HEK293 (cell line): ENCODE results near the gene TTC12.

ENCODE experiments used
- BCL11A ChIP-seq: fragments of 450-650 bp; formaldehyde crosslinking; IDR thresholded peaks from 2 replicates; pipeline ENCODE4 v1.5.1; 2016; ENCODE audit warnings: low read depth, missing biosample characterization, missing genetic modification characterization
- GLI4 ChIP-seq: fragments of 450-650 bp; formaldehyde crosslinking; IDR thresholded peaks from 2 replicates; pipeline ENCODE4 v1.5.1; 2016; ENCODE audit warnings: missing biosample characterization, missing genetic modification characterization
- HOXA7 ChIP-seq: sonication (generic); formaldehyde crosslinking; IDR thresholded peaks from 2 replicates; pipeline ENCODE4 v1.8.1; 2022; ENCODE audit warnings: missing genetic modification reagents, borderline replicate concordance
- IKZF3 ChIP-seq: fragments of 450-650 bp; IDR thresholded peaks from 2 replicates; pipeline ENCODE4 v1.5.0; 2018; ENCODE audit warnings: missing biosample characterization, mild to moderate bottlenecking, missing genetic modification characterization, moderate library complexity
- KLF8 ChIP-seq: fragments of 450-650 bp; formaldehyde crosslinking; IDR thresholded peaks from 2 replicates; pipeline ENCODE4 v1.5.1; 2016; ENCODE audit warnings: missing biosample characterization, missing genetic modification characterization
- SCRT1 ChIP-seq: fragments of 450-650 bp; formaldehyde crosslinking; IDR thresholded peaks from 2 replicates; pipeline ENCODE4 v1.5.1; 2016; ENCODE audit warnings: missing biosample characterization, missing genetic modification characterization, borderline replicate concordance
- SP3 ChIP-seq: fragments of 450-650 bp; formaldehyde crosslinking; IDR thresholded peaks from 2 replicates; pipeline ENCODE4 v1.5.1; 2016; ENCODE audit warnings: missing biosample characterization, missing genetic modification characterization
- SP7 ChIP-seq: fragments of 450-650 bp; formaldehyde crosslinking; IDR thresholded peaks from 2 replicates; pipeline ENCODE4 v1.5.1; 2016; ENCODE audit warnings: missing biosample characterization, missing genetic modification characterization
- TRIM28 ChIP-seq: IDR thresholded peaks from 2 replicates; pipeline ENCODE4 v1.6.1; 2011; ENCODE audit warnings: low read length, control low read depth, borderline replicate concordance
- ZBTB1 ChIP-seq: fragments of 450-650 bp; formaldehyde crosslinking; IDR thresholded peaks from 2 replicates; pipeline ENCODE4 v1.5.1; 2016; ENCODE audit warnings: missing biosample characterization, missing genetic modification characterization
- ZFP69B ChIP-seq: fragments of 450-650 bp; formaldehyde crosslinking; IDR thresholded peaks from 2 replicates; pipeline ENCODE4 v1.5.1; 2016; ENCODE audit warnings: missing biosample characterization, missing genetic modification characterization
- ZNF10 ChIP-seq: fragments of 450-650 bp; formaldehyde crosslinking; IDR thresholded peaks from 2 replicates; pipeline ENCODE4 v1.5.1; 2017; ENCODE audit warnings: missing biosample characterization, missing genetic modification characterization
- ZNF133 ChIP-seq: fragments of 450-650 bp; formaldehyde crosslinking; IDR thresholded peaks from 2 replicates; pipeline ENCODE4 v1.5.1; 2016; ENCODE audit warnings: missing biosample characterization, missing genetic modification characterization
- ZNF157 ChIP-seq: fragments of 450-650 bp; formaldehyde crosslinking; IDR thresholded peaks from 2 replicates; pipeline ENCODE4 v1.5.1; 2016; ENCODE audit warnings: missing biosample characterization, missing genetic modification characterization
- ZNF169 ChIP-seq: fragments of 450-650 bp; formaldehyde crosslinking; IDR thresholded peaks from 2 replicates; pipeline ENCODE4 v1.5.1; 2016; ENCODE audit warnings: missing biosample characterization, missing genetic modification characterization
- ZNF366 ChIP-seq: fragments of 450-650 bp; formaldehyde crosslinking; conservative IDR thresholded peaks from 2 replicates; pipeline ENCODE4 v1.5.1; 2016; ENCODE audit warnings: missing biosample characterization, missing genetic modification characterization
- ZNF391 ChIP-seq: fragments of 450-650 bp; formaldehyde crosslinking; IDR thresholded peaks from 2 replicates; pipeline ENCODE4 v1.5.1; 2016; ENCODE audit warnings: low read depth, missing biosample characterization, missing genetic modification characterization, borderline replicate concordance
- ZNF560 ChIP-seq: fragments of 450-650 bp; formaldehyde crosslinking; IDR thresholded peaks from 2 replicates; pipeline ENCODE4 v1.5.1; 2017; ENCODE audit warnings: missing biosample characterization, missing genetic modification characterization, borderline replicate concordance
- ZNF596 ChIP-seq: fragments of 450-650 bp; IDR thresholded peaks from 2 replicates; pipeline ENCODE4 v1.5.0; 2018; ENCODE audit warnings: missing biosample characterization, mild to moderate bottlenecking, missing genetic modification characterization, moderate library complexity
- ZNF610 ChIP-seq: fragments of 450-650 bp; formaldehyde crosslinking; IDR thresholded peaks from 2 replicates; pipeline ENCODE4 v1.5.1; 2016; ENCODE audit warnings: missing biosample characterization, missing genetic modification characterization, borderline replicate concordance
- ZNF654 ChIP-seq: fragments of 450-650 bp; formaldehyde crosslinking; IDR thresholded peaks from 2 replicates; pipeline ENCODE4 v1.5.1; 2016; ENCODE audit warnings: low read depth, missing biosample characterization, missing genetic modification characterization
- ZNF658 ChIP-seq: fragments of 450-650 bp; formaldehyde crosslinking; IDR thresholded peaks from 2 replicates; pipeline ENCODE4; 2016; ENCODE audit warnings: missing biosample characterization, missing genetic modification characterization
- ZNF660 ChIP-seq: fragments of 450-650 bp; IDR thresholded peaks from 2 replicates; pipeline ENCODE4 v1.5.1; 2018; ENCODE audit warnings: missing biosample characterization, mild to moderate bottlenecking, missing genetic modification characterization
- ZNF701 ChIP-seq: fragments of 450-650 bp; formaldehyde crosslinking; IDR thresholded peaks from 2 replicates; pipeline ENCODE4 v1.5.1; 2016; ENCODE audit warnings: missing biosample characterization, missing genetic modification characterization
- ZNF707 ChIP-seq: fragments of 450-650 bp; formaldehyde crosslinking; IDR thresholded peaks from 2 replicates; pipeline ENCODE4 v1.5.1; 2016; ENCODE audit warnings: missing biosample characterization, missing genetic modification characterization
- ZNF830 ChIP-seq: fragments of 450-650 bp; IDR thresholded peaks from 2 replicates; pipeline ENCODE4 v1.5.0; 2018; ENCODE audit warnings: missing biosample characterization, missing genetic modification characterization, low read depth, mild to moderate bottlenecking, moderate library complexity
- TF ChIP-seq, protein P1 (sequence below): fragments of 450-650 bp; formaldehyde crosslinking; IDR thresholded peaks from 2 replicates; pipeline ENCODE4 v1.5.1; 2016; ENCODE audit warnings: missing biosample characterization, missing genetic modification characterization
- TF ChIP-seq, protein P2 (sequence below): fragments of 450-650 bp; formaldehyde crosslinking; IDR thresholded peaks from 2 replicates; pipeline ENCODE4 v1.5.1; 2016; ENCODE audit warnings: missing biosample characterization, missing genetic modification characterization
- TF ChIP-seq, protein P3 (sequence below): fragments of 450-650 bp; formaldehyde crosslinking; IDR thresholded peaks from 2 replicates; pipeline ENCODE4 v1.5.1; 2016; ENCODE audit warnings: missing biosample characterization, missing genetic modification characterization
- TF ChIP-seq, protein P4 (sequence below): fragments of 450-650 bp; formaldehyde crosslinking; IDR thresholded peaks from 2 replicates; pipeline ENCODE4 v1.5.1; 2016; ENCODE audit warnings: missing biosample characterization, missing genetic modification characterization
- TF ChIP-seq, protein P5 (sequence below): fragments of 450-650 bp; formaldehyde crosslinking; IDR thresholded peaks from 2 replicates; pipeline ENCODE4 v1.5.1; 2016; ENCODE audit warnings: missing biosample characterization, missing genetic modification characterization
- TF ChIP-seq, protein P6 (sequence below): IDR thresholded peaks from 2 replicates; pipeline ENCODE4 v1.6.1; 2011; ENCODE audit warnings: mild to moderate bottlenecking, low read depth, low read length, borderline replicate concordance

Gene TTC12

DNA sequence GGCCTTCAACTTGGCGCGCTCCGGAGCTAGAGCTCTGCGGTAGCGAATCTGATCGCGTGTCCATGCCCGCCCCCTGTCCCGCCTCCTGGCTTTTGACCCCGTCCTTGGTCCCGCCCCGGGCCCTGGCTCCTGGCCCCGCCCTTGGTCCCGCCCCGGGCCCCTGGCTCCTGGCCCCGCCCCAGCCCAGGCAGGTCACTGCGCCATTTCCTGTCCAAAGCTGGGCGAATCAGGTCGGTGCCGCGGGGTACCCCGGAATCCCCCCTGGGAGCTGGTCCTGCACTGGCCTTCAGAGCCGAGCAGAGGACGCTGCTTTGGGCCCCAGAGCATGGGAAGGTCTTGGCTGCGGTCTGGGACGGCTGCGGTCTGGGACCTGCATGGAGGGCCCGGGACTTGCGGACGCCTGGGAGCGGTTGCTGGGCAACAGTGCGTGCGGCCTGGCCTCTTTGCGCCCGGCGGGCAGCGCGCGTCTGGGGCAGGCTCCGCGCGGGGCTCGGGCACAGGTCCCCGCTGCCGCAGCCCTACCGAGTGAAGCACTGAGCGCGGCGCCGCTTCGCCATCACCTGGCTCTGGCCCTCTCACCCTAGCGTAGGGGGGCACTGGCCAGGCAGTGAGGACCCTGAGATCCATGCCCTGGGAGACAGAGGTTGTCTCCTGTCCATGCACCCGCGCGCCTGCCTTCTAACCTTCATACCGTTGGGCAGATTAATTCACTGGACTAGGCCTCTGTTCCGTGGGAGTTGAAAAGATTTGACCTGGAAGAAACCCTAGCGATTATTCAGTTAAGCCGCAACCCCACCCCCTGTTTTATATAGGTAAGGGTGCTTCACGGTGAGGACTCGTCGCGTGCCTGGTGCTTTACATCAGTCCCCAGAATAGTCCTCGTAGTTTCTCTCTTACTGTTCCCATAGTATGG is at the start of gene TTC12 (continued):
- TF ChIP-seq ZNF658 (tag by site-specific recombination) (no peak), ZBTB1 (tag by site-specific recombination) (no peak), BCL11A (no peak), HOXA7 (CRISPR knock-in tag) (no peak), ZNF133 (tag by site-specific recombination) (no peak), ZNF610 (tag by site-specific recombination) (no peak), ZNF654 (tag by site-specific recombination) (no peak), SCRT1 (no peak), KLF8 (0 out of 2 replicates have a peak, but pooled peaks have one; percentile 57), ZNF596 (no peak), ZNF830 (tag by site-specific recombination) (no peak), ZNF660 (tag by site-specific recombination) (no peak), ZNF157 (tag by site-specific recombination) (no peak), GLI4 (tag by site-specific recombination) (no peak), ZFP69B (tag by site-specific recombination) (no peak), ZNF169 (tag by site-specific recombination) (no peak), IKZF3 (tag by site-specific recombination) (no peak), ZNF366 (no peak), TRIM28 (no peak), SP7 (no peak), SP3 (tag by site-specific recombination) (peak; percentile 92), ZNF560 (tag by site-specific recombination) (no peak), ZNF10 (tag by site-specific recombination) (no peak), ZNF701 (tag by site-specific recombination) (no peak), ZNF707 (tag by site-specific recombination) (no peak), ZNF391 (tag by site-specific recombination) (no peak)
- TF ChIP-seq, protein P1, sequence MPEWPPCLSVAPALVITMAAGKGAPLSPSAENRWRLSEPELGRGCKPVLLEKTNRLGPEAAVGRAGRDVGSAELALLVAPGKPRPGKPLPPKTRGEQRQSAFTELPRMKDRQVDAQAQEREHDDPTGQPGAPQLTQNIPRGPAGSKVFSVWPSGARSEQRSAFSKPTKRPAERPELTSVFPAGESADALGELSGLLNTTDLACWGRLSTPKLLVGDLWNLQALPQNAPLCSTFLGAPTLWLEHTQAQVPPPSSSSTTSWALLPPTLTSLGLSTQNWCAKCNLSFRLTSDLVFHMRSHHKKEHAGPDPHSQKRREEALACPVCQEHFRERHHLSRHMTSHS (tag by site-specific recombination): no peak
- TF ChIP-seq, protein P2, sequence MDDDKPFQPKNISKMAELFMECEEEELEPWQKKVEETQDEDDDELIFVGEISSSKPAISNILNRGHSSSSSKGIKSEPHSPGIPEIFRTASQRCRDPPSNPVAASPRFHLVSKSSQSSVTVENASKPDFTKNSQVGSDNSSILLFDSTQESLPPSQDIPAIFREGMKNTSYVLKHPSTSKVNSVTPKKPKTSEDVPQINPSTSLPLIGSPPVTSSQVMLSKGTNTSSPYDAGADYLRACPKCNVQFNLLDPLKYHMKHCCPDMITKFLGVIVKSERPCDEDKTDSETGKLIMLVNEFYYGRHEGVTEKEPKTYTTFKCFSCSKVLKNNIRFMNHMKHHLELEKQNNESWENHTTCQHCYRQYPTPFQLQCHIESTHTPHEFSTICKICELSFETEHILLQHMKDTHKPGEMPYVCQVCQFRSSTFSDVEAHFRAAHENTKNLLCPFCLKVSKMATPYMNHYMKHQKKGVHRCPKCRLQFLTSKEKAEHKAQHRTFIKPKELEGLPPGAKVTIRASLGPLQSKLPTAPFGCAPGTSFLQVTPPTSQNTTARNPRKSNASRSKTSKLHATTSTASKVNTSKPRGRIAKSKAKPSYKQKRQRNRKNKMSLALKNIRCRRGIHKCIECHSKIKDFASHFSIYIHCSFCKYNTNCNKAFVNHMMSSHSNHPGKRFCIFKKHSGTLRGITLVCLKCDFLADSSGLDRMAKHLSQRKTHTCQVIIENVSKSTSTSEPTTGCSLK (tag by site-specific recombination): no peak
- TF ChIP-seq, protein P3, sequence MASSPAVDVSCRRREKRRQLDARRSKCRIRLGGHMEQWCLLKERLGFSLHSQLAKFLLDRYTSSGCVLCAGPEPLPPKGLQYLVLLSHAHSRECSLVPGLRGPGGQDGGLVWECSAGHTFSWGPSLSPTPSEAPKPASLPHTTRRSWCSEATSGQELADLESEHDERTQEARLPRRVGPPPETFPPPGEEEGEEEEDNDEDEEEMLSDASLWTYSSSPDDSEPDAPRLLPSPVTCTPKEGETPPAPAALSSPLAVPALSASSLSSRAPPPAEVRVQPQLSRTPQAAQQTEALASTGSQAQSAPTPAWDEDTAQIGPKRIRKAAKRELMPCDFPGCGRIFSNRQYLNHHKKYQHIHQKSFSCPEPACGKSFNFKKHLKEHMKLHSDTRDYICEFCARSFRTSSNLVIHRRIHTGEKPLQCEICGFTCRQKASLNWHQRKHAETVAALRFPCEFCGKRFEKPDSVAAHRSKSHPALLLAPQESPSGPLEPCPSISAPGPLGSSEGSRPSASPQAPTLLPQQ: no peak
- TF ChIP-seq, protein P4, sequence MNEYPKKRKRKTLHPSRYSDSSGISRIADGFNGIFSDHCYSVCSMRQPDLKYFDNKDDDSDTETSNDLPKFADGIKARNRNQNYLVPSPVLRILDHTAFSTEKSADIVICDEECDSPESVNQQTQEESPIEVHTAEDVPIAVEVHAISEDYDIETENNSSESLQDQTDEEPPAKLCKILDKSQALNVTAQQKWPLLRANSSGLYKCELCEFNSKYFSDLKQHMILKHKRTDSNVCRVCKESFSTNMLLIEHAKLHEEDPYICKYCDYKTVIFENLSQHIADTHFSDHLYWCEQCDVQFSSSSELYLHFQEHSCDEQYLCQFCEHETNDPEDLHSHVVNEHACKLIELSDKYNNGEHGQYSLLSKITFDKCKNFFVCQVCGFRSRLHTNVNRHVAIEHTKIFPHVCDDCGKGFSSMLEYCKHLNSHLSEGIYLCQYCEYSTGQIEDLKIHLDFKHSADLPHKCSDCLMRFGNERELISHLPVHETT (tag by site-specific recombination): no peak
- TF ChIP-seq, protein P5, sequence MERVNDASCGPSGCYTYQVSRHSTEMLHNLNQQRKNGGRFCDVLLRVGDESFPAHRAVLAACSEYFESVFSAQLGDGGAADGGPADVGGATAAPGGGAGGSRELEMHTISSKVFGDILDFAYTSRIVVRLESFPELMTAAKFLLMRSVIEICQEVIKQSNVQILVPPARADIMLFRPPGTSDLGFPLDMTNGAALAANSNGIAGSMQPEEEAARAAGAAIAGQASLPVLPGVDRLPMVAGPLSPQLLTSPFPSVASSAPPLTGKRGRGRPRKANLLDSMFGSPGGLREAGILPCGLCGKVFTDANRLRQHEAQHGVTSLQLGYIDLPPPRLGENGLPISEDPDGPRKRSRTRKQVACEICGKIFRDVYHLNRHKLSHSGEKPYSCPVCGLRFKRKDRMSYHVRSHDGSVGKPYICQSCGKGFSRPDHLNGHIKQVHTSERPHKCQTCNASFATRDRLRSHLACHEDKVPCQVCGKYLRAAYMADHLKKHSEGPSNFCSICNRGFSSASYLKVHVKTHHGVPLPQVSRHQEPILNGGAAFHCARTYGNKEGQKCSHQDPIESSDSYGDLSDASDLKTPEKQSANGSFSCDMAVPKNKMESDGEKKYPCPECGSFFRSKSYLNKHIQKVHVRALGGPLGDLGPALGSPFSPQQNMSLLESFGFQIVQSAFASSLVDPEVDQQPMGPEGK (tag by site-specific recombination): peak; percentile 59; the same call in 1 of the 2 replicates
- TF ChIP-seq, protein P6, sequence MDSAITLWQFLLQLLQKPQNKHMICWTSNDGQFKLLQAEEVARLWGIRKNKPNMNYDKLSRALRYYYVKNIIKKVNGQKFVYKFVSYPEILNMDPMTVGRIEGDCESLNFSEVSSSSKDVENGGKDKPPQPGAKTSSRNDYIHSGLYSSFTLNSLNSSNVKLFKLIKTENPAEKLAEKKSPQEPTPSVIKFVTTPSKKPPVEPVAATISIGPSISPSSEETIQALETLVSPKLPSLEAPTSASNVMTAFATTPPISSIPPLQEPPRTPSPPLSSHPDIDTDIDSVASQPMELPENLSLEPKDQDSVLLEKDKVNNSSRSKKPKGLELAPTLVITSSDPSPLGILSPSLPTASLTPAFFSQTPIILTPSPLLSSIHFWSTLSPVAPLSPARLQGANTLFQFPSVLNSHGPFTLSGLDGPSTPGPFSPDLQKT: no peak
